Stimulated activated CD8-positive, alpha-beta memory T cell treated with anti-CD3 and anti-CD28 coated beads, Interleukin-12 subunit alpha, Interleukin-12 subunit beta, amount 100 ng/mL, for 24 hours (primary cell): ENCODE results near the gene DCC.

Experiments used
- DNase-seq: peaks from one replicate; pipeline ENCODE4 v3.0.0-alpha.2; 2020; ENCODE audit errors: extremely low read depth

DCC gene

GRCh38 chr18:52588931-52589330 is 248.9 kb downstream of the DCC start:
- DNase-seq = no peak

- DNase-seq = no peak
Measured at GRCh38 chr18:52596748-52597435, 256.9 kb downstream of the DCC start.

GRCh38 chr18:52598921-52599320 is 258.9 kb downstream of the DCC start:
- DNase-seq = no peak

- DNase-seq = no peak
Measured at GRCh38 chr18:52602820-52603219, 262.8 kb downstream of the DCC start.

- DNase-seq = no peak
Measured at GRCh38 chr18:52605345-52605744, 265.3 kb downstream of the DCC start.

- no peak for DNase-seq
Measured at GRCh38 chr18:52607985-52608384, 268.0 kb downstream of the DCC start.

- DNase-seq = no peak
Measured at GRCh38 chr18:52610451-52611115, 270.6 kb downstream of the DCC start.

GRCh38 chr18:52612406-52612805 is 272.4 kb downstream of the DCC start:
- no peak for DNase-seq

DNA sequence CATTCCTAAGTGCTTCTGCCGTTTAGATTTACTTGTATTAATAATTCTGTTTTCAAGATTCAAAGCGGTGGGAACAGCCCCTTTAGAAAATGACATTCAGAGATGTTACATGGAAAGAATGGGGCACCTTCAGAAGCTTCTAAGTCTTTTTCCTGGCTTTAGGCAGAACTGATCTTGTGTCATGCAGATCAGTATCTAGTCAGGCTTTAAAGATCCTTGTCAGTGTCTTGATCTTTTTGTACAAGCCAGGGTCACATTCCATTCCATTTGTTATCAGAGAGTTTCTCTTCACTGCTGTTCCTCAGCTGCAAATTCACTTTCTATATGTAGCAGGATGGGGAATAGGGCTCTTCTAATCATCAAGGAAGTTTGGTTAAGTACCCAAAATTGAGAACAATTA is 275.3 kb downstream of the DCC start:
- no peak for DNase-seq

GRCh38 chr18:52615943-52616342 is 275.9 kb downstream of the DCC start:
- DNase-seq = no peak

- DNase-seq = no peak
Measured at GRCh38 chr18:52617931-52618330, 277.9 kb downstream of the DCC start.

DNA sequence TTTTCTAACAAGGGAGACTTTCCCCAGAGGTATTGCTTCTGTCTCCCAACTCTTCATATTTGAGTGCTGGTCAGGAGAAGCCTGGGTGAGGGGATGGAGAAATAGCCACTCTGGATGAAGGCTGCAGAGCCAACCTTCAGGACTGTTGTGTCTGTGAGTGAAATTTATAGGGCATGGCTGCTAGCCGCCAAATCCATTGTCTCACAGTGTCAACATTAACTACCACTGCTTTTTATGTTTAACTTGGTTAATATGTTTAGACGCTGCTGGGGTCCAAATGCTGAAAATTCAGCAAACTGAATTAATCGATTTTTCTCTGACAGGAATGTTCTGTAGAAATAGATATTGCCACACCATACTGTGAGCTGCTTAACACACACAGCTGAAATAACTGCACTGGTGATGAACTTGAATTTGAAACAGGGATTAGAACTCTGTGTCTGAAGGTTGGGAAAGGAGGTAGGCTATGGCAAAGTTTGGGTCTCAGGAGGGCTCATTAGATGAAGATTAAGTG is 281.0 kb downstream of the DCC start:
- no peak for DNase-seq

GRCh38 chr18:52624702-52625101 is 284.7 kb downstream of the DCC start:
- DNase-seq = no peak

DNA sequence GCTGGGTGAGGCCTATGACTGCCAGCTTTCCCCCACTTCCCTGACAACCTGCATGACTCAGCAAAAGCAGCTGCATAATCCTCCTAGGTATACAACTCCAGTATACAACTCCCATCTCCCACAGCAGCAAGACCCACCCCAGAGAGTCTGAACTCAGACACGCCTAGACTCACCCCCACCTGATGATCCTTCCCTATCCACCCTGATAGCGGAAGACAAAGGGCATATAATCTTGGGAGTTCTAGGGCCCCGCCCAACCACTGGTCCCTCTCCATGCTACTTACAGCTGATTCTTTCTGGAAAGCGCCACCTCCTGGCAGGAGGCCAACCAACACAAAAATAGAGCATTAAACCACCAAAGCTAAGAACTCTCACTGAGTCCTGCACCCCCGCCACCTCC is 296.5 kb downstream of the DCC start:
- DNase-seq = no peak

DNA sequence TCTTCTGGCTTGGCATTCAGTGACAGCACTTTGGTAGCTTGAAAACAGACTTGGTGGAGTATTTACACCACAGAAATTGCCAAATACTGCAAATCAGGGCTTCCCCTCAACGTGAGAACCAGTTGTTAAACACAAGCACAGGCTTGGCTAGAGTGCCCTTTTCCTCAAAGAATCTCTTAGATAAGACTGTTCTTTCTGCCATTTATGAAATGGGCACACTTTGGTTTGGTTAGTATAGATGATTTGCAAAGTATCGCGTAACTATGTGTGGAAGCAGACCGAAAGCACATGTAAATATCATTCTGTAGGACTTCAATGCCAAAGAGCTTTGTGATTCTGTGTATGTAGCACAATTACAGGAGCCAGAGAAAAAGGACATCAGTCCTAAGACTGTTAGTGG is 308.2 kb downstream of the DCC start:
- DNase-seq = no peak

GRCh38 chr18:52652391-52652790 is 312.4 kb downstream of the DCC start:
- no peak for DNase-seq

GRCh38 chr18:52657043-52657805 is 317.2 kb downstream of the DCC start:
- no peak for DNase-seq

DNA sequence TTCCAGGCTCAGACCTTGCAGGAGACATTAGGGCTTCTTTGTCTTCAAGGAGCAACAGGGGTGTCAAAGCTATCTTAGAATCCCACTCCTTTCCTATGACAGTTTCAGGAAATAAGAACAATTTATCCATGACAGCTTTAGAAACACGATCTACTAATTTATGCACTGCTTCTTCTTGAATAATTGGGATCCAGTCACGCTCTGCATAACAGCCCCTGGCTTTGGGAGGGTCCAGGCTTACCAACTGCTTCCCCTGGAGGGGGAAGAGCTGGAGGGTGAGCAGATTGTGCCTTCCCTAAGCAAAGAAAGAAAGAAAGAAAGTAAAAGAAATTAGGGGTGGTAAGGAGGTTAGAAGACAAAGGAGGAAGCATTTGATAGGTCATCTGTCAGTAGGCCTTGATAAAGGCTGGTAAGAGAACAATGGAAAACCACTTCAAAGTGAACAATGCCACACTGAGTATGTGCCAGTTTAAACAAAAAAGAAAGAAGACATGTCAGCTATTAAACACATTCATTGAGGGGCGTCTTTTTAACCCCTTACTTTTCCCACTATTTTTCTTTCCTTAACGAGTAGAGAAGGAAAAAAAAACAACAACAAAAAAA is 327.6 kb downstream of the DCC start:
- DNase-seq = no peak

- no peak for DNase-seq
Measured at GRCh38 chr18:52670896-52671295, 330.9 kb downstream of the DCC start.

DNA sequence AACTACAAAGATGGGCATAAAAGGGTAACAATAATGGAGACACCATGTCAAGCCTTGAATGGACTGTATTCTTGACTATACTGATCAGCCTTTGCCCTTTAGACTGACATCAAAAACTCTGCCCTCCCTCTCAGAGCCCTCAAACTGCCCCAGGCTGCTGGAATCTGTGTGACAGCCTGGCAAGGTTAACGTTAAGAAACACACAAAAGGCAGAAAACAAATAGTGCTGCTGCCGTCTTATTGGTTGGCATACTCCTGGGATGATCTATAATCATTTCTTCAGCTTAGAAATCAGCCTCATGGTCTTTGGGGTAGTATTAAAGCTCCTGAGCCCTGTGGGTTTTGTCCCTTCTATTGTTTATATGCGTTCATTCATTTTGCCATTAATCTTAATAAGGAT is 338.0 kb downstream of the DCC start:
- no peak for DNase-seq

- no peak for DNase-seq
Measured at GRCh38 chr18:52678551-52678950, 338.6 kb downstream of the DCC start.

DNA sequence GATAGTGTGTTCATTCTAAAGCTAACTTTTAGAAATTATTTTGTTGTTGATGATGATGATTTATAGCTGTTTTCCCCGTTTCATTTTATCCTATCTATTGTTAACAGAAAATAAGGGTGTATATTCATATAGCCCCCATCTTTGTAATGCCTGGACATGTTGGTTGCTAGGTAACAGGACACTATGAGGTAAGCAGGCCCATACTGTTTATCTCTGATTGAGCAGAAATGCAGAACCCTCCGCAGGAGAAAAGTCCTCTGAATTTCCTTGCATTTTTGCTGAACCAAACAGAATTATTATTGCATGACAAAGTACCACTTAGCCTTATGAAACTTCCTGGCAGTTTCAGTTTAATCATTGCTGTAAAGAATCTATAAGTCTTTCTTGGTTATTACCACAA is 339.4 kb downstream of the DCC start:
- no peak for DNase-seq
